Sciatic nerve (tissue), 2 donors: ENCODE measurements around the gene CROCC. TPM values are rescaled to one million over a fixed set of nuclear protein-coding genes. Genes with fewer than 3 reads are reported as not detected.

Experiments
- ATAC-seq: fragments of 200-7000 bp; cut with Tn5 transposase; one replicate; pipeline ENCODE4 v1.9.1; 2020; ENCODE audit warnings: mild to moderate bottlenecking, moderate library complexity
- DNase-seq: peaks from one replicate; pipeline ENCODE4 v3.0.0-alpha.2; 2020; ENCODE audit warnings: low spot score
- intact Hi-C: fragments of 100-400 bp; cut with DNase I; formaldehyde crosslinking; loops from one replicate; pipeline ENCODE4 v1.14.2; 2022
- total RNA-seq: library from RNA; stranded (reverse); fragmentation: NEBNext Ultra II Directional; extraction: Animal tissue kit (Norgen Biotek cat#: 25700); gene quantifications from one replicate; pipeline ENCODE4 v1.2.1, GENCODE V29; 2021
- donor health status: DM: no; HTN: no; CAD: no.
- donor health status: DM: no; HTN: no; CAD: no.

CROCC gene
- total RNA-seq, 1 donor from 2014 or later = 35.7 TPM

DNA sequence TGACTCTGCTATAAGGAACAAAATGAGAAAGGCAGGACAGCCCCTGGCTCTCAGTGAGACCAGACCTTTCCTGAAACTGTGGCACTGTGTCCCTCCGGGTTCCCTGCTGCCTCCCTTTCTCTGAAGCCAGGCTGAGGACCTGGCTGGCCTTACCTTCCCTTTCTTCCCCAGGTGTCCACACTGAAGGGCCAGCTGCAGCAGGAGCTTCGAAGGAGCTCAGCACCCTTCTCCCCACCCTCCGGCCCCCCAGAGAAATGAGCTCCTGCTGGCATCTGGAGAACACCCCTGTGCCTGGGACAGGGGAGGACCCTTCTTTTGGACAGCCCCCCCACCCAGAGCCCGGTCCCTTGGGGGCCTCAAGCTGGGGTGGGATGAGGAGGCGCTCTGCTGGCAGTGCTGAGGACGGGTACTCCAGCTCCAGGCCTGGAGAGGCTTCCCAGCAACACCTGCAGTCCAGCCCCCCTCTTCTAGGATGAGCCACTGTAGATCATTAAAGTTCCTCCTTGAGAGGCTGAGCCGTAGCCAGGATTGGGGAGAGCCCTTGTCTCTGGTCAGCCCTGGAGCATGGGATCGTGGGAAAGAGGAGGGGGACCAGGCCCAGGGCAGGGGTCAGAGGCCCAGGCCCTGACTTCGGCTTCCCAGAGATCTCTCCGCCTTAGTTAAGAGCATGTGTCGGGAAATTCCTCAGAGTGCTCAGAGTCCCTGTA is 50.6 kb downstream of the CROCC start:
- ATAC-seq = peak; percentile 18
- intact Hi-C loops = no loop called here

DNA sequence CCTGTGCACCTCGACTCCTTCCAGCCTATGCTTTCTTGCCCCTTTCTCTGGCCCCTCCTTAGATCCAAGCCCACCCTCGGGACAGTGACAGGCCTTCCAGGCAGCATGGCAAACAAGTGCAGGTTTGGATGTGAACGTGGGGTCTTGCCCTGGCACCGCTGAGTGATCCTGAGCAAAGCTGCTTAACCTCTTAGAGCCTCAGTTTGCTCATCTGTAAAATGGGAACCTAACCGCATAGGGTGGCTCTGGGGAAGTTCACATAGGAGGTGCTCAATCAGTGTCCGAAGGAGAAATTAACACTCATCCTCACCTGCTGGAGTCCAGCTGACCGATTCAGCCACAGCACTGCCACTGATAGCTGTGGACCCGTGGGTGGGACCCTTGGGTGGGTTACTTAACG is 51.5 kb downstream of the CROCC start:
- DNase-seq = no peak
- no peak for ATAC-seq
- intact Hi-C loops = no loop called here

More for the DNA sequence above, 50.6 kb downstream of the CROCC start:
- no peak for DNase-seq

DNA sequence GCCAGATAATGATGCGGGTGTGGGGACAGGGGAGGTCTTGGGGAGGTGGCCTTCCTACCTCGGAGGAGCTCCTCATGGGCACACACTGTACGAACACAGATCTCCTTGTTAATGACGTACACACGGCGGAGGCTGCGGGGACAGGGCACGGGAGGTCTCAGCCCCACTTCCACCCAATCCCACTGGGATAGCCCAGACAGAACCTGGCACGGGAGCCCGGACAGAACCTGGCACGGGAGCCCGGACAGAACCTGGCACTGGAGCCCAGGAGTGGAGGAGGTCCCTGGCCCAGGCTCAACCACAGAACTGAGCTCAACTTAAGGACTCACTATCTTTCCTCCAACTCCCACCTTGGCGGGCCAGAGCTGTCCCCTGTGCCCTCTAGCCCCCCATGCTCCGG is 53.5 kb downstream of the CROCC start:
- intact Hi-C loops = no loop called here
- no peak for ATAC-seq
- no peak for DNase-seq

DNA sequence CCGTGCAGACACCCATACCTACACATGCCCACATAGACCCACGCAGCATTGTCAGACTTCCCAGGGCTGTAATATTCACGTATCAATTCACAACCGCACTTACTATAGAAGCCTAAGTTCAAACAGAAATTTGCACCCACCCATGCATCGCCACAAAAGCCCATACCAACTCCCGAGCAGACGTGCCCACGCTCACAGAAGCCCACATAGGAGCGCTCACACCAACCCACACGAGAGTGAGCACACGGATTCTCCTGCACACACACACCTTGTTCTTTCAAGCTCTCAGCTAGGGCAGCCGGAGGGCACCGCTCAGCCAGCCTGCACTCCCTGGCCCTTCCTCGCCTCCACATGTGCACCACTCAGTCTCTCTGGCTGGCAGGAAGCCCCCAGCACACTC is 54.1 kb downstream of the CROCC start:
- intact Hi-C loops = no loop called here
- DNase-seq (no peak), ATAC-seq (no peak)

DNA sequence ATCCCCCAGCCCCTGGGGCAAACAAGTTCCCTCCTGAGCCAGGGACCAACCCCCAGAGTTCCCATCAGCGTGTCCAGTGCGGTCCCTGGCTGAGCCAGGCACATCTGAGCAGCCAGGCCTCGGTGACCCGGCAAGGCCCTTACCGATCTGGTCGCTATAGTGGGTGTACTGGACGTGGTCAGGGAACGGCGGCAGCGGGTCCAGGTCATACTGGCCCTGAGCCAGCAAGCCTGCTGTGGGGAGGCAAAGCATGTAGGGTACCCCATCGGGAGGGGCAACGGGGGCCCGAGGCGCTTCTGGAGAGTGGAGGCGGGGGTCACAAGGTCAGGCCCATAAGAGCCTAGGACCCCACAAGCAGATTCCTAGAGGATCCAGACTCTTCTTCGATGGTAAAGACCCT is 55.2 kb downstream of the CROCC start:
- ATAC-seq = no peak
- intact Hi-C loops = no loop called here
- DNase-seq = no peak

DNA sequence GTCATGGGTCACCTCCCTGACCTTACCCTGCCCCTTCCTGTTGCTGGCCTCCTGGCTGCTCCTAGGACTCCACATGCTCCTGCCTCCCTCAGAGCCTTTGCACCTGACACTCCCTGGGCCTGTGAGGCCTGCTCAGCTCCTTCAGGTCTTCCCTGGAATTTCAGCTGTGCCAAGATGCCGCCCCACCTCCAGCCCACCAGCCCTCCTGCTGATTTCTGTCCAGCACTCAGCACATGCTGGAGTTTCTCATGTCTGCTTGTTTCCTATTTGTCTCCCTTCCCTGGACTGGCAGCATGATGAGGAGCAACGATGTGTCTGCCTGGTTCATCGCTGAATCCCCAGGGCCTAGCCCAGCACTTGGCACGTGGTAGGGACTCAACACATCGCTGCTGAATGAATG is 55.6 kb downstream of the CROCC start:
- no peak for ATAC-seq
- DNase-seq = no peak
- intact Hi-C loops = no loop called here

DNA sequence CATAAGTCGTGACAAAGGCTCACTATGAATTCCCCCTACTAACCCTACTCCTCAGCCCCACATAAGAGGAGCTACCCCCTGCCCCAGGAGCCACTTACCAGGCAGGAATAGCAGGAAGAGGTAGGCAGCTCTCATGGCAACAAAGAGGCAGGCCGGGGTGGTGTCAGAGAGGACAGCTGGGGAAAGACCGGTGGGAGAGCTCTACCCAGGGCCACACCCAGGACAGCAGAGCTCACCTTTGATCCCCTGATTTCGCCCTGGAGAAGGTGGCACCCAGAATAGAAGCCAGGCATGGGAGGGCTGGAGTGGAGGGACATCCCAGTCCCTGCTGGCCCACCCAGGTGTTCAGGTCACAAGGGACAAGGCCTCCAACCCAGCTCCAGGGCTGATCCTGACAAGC is 56.4 kb downstream of the CROCC start:
- intact Hi-C loops = no loop called here
- no peak for ATAC-seq
- no peak for DNase-seq

DNA sequence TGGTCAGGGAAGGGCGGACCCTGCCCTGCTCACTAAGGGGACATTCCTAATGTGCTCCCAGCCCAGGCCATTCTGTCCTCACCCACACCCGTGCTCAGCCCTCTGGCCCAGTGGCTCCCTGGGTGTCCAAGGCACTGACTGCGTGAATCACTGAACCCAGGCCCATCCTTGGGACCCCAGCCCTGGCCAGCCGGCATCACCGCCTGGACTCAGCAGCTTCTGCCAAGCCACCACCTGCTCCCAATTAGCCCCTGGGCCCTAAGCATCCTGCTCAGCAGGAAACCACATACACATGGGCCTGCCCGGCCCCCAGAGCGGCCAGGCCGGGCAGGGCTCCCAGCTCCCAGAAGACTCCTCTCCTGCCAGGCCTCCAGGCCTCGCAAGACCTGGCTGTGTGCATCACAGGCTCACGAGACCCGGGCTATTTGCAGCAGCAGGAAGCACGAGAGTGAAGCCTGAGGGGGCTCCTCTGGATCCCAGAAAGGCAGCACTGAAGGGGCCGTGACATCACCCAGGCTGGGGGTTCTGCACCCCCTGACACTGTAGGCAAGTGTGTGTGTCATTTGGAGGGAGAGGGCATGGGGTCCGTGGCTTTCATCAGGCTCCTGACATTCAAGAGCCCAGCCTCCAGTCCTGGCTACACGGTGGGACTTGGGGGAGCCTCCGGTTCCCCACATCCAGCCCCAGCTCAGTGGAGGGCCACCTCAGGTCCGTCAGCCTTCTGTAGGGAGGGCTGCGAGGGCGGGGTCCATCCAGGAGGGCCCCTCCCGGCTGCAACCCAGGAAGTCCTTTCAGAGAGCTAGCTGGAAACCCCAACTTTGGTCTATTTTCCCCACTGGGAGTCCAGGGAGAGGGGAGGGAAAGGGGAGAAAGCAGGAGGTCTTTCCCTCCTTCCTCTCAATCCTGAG is 57.1 kb downstream of the CROCC start:
- intact Hi-C loops = no loop called here
- ATAC-seq (peak; percentile 77), DNase-seq (no peak)

DNA sequence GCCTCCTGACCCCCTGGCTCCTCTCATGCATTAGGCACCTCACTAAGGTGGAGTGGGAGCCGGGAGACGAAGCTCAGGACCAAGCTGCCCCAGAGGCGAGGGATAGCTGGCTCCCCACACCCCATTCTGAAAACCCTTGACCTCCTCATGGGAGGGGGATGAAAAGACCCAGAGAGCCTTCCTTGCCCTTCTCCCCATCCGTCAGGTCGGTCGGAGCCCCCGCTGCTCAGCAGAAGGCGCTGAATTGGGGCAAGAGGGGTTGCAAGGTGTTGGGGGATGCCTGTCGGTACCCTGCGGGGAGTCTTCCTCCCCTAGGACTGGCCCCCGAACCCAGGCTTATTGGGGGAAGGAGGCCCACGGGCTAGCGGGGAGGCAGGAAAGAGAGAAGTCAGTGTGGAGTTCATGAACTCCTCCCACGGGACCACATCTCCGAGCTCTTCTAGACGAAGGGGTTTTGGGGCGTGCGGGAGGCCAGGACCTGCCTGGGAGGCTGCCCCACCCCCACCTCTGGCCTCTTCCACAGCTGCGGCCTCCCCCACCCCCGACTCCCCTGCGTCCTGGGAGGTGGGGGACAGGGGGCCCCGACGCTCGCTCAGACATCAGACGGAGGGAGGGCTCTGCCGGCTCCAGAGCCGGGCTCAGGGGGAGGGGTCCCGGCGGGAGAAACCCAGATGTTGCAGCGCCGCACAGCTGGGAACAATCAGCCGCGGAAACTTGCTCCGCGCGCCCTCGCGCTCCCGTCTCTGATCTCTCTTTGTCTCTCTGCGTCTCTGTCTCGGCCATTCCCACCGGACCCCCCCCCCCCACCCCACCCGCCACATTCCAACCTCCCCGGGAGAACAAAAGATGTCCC is 58.0 kb downstream of the CROCC start:
- intact Hi-C loops = no loop called here
- ATAC-seq (peak; percentile 30), DNase-seq (no peak)

DNA sequence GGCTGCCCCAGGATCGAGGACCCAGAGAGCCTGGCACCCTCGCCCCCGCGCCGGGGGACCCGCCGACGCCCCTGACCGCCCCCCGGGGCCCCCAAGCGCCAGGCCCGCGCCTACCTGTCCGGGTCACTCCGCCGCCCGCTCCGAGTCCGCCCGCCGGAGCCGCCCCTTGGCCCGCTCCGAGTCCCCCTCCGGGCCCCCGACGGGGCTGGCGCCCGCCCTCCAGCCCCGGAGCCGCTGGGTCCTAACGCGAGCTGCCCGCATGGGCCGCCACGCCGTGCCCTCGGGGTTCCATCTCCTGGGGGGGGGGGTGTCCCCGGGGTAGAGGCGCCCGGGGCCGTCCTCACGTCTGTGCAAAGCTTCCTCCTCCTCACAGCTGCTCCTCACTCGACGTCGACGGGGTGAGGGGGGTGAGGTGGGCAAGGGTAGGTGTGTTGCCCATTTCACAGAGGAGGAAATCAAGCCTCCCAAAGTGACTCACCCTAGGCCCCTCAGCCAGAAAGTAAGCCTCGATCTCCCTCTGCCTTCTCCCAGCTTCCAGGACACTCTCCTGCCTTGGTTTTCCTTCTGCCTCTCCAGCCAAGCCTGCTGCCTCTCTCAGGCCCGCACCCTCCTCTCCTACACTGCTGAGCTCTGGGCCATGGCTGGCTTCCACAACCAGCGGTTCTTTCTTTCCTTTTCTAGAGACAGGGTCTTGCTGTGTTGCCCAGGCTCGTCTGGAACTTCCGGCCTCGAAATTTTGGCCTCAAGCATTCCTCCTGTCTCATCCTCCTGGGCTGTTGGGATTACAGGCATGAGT is 58.9 kb downstream of the CROCC start, which contains the start of gene MFAP2:
TSS of gene MFAP2 (minus strand) at position 148 of the 796 bp plus-strand sequence. CDS start 2,347 bp downstream, outside the sequence.
- DNase-seq = no peak
- intact Hi-C loops = no loop called here
- ATAC-seq = no peak

DNA sequence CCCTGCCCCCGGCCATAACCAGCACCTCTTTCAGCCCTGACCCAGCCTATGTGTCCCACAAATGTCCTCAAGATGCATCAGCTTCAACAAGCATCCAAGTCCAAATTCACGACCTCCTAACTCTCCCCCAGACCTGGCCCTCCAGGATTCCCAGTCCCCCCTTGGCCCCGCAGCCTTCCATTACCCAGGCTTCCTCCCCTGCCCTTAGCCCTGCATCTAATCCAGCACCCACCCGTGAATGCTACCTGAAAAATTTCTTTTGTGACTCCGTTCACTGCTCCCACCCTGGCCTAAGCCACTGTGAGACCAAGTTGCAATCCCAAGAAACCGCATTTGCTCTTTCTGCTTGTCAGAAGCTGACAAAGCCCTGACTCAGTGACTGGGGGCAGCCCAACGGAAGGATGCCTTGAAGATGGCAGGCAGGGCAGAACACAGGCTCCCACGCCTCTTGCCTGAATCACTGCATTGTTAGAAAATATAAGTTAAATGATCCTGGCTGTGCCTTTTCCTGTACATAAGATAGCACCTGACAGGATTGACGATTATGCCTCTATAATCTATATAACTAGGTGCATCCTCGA is 59.6 kb downstream of the CROCC start:
- DNase-seq (no peak), ATAC-seq (no peak)
- intact Hi-C loops = no loop called here

DNA sequence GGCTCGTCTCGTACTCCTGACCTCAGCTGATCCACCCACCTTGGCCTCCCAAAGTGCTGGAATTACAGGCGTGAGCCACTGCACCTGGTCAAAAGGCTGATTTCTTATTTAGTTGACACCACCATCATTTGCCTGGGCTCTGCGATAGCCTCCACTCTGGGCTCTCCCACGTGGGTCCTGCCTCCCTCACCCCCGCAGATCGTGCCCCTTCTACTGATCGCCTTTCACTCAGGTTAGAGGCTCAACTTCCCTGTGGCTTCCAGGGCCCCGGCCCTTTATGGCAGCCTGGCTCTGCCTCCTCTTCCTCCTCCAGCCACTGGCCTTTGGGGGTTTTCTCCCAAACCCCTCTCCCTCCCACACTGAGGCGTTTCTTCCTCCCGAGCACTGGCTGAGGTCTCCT is 61.2 kb downstream of the CROCC start:
- no peak for ATAC-seq
- DNase-seq = no peak
- intact Hi-C loops = no loop called here

DNA sequence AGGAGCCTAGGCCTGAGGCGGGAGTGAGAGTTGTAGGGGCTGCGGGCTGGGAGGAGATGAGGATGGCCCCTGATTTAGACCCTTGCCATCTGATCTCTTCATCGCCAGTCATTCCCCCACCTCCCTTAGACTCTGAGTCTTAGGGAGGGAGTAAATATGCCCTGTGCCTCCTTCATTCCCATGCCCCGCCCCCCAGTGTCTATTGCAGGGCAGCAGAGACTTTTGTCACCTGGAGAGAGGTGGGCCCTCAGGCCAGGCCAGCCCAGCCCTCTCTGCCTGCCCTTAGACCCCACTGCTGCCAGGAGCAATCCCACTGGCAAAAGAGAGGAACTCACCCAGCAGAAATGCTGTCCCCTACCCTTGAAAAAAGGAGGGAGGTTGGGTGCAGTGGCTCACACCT is 61.9 kb downstream of the CROCC start:
- ATAC-seq = no peak
- no peak for DNase-seq
- intact Hi-C loops = no loop called here

DNA sequence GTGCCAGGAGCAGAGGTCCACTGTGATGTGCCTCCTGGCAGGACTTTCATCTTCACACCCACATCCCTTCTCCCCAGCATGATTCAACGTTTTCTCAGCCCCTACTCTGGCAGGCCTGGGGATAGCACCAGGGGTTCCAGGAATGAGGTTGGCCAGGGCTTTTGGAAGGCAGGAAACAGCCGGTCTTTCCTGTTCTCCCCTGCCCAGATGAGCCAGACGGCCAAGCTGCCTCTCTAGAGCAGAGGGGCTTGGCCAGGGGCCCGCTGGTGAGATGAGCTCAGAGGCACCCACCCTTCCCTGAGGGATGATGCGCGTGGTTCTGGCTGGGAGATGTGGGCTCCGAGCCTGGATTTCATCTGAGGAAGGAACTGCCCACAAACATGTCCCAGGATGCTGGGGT is 63.0 kb downstream of the CROCC start:
- DNase-seq (peak; percentile 78), ATAC-seq (peak; percentile 65)
- intact Hi-C loops = no loop called here

DNA sequence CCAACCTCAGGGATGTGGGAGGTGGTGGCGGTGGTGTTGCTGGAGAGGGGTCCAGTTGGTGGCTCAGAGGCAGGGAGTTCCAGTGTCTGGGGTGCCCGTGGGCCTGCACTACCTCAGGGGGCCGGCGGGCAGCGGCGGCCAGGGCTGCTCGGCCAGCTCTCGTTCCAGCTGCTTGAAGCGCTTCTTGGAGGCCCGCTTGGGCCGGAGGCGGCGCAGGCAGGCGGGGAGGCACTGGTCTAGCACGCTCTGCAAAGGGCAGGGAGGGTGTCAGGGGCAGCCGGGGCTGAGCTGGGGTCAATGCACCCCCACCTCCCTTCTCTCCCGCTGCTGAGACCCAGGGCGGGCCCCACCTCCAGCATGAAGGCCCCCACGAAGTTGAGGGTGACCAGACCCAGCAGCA is 64.4 kb downstream of the CROCC start:
- ATAC-seq (no peak), DNase-seq (no peak)
- intact Hi-C loops = no loop called here

DNA sequence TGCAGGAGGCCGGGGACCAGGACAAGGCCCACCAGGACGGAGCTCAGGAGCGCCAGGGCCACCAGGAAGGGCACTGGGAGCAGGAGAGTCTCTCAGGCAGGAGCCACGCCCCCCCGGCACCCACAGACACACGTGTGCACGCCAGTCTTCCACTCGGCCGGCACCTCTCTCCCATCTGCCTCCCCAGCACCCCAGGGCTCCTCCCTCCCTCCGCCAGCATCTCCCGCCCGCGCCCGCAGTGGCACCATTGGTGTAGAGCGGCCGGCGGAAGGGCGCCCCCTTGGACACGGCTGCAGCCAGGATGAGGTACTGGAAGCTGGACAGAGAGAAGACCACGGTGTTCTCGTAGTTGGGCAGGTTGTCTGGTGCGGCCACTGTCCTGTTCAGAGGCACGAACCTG is 64.8 kb downstream of the CROCC start:
- ATAC-seq = no peak
- DNase-seq = no peak
- intact Hi-C loops = no loop called here

DNA sequence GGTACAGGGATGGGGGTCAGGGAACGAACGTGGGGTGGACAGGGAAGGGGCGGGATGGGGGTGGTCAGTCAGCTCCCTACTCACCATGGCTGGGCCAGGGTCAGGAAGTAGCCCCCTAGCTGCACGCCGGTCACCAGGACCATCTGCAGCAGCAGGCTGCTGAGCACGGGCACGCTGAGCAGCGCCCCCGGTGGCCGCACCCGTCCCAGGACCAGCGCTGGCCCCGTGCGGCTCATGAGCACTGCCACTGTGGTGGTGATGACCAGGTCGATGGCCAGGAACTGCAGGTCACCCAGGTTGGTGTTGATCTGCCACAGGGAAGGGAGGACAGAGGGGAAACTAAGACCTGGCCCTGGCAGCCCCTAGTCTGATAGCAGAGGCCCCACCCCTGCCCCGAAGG is 65.2 kb downstream of the CROCC start:
- DNase-seq = no peak
- no peak for ATAC-seq
- intact Hi-C loops = no loop called here

DNA sequence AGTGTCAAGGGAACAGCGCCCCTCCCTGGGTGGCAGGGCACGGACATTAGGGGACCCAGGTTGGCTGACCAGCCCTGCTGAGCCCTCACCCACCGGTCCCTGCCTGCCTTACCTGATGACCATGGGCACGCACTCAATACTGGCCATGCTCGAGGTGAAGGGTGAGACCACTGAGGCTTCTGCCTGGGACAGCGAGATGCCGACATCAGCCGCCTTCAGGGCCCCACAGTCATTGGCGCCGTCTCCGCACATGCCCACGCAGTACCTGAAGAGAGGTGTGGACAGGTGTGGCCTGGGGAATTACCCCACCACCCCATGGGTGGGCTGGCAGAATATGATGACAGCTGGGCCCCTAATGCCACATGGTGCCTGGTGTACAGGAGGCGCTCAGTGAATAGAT is 66.5 kb downstream of the CROCC start:
- DNase-seq = no peak

More for the DNA sequence above, 66.5 kb downstream of the CROCC start:
- intact Hi-C loops = no loop called here
- no peak for ATAC-seq
